HG03342 (cell line): ENCODE data around the gene UNC13C.
A peak's percentile ranks its signal among the peaks of the same experiment; 100 is the strongest.

Experiments
- ATAC-seq: cut with Tn5 transposase; IDR thresholded peaks from one replicate; pipeline ENCODE4 v1.9.1; 2021; ENCODE audit warnings: mild to moderate bottlenecking, moderate library complexity; ENCODE audit not compliant: unreplicated experiment

UNC13C gene

DNA sequence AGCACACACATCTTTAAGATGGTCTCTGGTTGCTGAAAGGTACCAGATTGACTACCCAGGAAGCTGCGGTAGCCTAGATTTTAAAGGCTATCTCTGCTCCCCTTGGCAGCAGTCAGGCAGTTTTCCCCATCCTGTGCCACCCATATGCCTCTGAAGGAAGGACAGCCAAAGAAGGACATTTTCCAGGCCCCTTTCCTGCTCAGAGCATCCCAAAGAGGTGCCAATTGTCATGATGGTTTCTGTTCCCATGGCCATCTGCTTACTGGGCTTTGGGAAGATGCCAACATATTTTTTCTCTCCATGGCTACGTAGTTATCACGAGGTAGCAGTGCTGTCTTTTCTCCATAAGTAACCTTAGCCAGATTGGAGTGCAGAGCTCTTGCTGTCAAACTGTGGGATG, 39.7 kb downstream of the UNC13C start:
- ATAC-seq, result no peak

DNA sequence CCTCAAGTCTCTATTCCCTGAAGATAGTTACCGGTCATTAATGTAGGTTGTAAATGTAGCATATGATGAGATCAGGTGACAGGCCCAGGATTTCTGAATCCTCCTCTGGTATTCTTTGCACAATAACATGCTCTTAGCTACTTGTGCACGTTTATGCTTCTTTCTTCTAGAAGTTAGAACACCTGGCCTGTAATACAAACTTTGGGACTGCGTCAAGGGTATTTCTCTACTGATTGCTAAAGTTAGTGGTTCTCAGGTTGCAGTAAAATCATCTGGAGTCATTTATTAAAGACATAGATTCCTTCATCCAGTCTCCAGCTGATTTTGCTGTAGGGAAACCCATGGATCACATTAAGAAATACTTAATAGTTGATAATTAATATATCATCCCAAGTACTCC, 48.0 kb downstream of the UNC13C start:
- ATAC-seq, result no peak

DNA sequence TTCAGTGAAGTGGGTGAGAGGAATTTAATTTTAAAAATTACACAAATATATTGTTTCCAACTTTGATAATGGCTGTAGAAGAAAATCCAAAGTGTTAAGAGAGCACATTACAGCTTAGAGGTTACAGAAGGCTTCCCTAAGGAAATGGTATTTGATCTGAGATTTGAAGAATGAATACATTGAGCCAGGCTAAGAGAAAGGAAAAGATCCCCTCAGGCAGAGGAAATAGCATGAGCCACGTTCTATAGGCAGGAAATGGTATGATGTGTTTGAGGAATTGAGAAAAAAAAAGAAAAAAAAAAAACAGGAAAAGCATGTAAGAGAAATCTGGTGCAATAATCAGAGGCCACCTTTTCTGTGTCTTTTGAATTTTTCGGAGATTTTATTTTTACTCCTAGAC, 48.6 kb downstream of the UNC13C start:
- ATAC-seq, result no peak

DNA sequence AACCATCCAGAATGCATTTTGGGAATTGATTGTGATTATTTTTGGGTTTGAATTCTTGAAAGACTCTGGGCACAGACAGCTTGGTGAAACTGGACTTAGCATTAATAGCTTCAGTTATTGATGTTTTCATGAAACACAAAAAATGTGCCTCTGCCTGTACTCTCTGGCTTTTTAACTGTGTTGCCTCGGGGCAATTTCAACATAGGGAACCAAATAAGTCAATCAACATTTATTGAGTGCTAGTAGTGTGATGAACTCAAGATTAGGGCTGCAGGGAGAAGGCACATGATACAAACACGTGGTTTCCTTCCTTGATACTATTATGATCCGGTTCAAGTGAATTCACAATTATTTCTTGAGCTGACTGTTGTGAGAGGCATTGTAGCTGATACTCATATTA, 50.8 kb downstream of the UNC13C start:
- ATAC-seq, result no peak

DNA sequence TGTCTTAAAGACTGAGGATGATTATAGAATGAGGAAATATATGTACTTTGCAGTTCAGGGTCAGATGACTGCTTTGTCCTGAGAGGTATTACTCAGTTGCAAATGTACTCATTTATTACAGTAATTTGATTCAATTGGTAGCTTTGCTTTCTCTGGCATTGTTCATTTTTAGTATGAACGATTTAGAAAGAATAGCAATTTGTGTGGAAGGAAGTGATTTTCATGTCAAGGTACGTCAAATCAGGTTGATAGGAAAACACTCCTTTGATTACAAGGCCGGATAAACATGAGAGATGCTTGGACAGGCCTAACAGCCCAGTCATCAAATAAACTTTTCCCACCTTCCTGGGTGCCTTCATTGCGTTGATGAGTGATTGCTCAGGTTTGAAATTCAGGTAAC, 53.8 kb downstream of the UNC13C start:
- no peak for ATAC-seq

DNA sequence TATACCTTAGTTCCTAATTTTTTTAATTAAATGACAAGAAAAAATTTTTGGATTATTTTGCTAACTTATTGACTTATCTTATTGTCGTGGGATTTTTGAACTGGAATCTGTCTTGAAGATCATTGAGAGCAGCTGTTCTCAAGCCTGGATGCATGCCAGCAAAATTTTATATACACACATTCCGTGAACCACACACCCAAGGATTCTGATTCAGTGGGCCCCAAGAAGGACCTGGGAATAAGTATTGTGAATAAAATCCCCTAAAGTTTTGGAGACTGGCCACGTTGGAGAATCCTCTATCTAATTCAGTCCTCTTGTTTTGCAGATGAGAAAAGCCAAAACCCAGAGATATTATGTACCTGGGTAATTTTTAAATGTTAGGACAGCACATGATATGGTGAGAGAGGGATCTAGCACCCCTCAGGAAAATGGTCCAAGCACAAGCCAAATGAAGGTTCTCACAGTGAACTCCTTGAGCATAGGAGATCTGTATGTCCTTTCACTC, 55.2 kb downstream of the UNC13C start:
- no peak for ATAC-seq

DNA sequence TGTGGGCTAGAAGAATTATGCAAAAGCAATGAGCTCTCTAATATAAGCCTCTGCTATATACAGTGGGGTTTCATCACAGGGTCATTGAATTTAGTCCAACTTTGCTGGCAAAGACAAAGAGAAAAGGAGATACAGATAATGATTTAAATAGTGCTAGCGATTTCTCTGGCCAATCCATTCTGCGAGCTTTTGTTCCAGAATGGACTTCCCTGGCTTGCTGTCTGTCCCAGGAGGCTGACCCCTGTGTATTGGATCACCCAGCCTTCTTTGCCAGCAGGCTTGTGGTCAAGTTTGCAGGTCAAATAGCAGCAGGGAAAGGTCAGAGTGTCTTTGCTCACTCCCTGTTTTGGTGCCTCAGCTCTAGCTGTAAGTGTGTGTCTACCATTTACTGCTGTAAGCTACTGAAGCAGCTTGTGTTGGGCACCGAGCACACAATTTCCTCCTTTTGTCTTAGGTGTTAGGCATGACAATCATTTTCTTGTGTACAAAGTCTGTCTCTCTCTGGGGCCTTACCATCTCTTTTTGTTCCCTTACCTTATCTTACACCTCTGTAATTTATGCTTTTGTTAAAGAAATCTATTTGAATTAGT, 55.7 kb downstream of the UNC13C start:
- no peak for ATAC-seq

DNA sequence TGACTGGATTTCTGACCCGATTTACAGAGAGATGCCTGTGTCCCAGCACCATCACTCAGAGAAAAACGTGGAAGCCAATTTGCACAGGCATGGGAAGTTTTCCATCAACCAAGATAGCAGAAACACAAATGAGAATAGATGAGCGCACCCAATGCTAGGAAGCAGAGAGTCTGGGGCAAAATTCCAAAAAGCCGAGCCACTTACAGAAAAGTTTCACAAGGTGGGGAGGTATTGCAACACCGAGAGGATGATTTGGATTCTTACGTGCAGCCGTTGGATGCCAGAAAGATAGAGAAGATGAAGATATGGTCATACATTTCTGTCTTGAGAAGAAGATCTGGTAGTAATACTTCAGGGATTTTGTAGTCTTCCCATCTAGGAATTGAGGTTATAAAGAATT, 57.4 kb downstream of the UNC13C start:
- ATAC-seq, result no peak

DNA sequence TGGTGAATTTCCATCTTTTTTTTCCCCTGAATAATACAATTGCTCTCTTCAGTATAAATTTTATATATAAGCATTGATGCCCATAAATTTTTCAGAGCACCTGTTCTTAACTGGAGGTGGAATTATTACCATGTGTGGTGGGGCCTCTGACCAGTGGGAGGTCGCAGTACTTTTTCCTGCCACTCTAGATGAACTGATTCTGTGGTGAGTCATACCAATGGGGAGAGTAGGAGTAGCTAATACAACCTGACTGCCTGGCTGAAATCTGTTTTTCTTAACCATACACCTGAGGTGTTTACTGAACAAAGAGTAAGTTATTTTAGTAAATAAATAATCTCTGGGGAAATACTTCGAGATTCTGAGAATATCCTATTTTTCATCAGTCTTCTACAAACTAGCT, 67.2 kb downstream of the UNC13C start:
- no peak for ATAC-seq

DNA sequence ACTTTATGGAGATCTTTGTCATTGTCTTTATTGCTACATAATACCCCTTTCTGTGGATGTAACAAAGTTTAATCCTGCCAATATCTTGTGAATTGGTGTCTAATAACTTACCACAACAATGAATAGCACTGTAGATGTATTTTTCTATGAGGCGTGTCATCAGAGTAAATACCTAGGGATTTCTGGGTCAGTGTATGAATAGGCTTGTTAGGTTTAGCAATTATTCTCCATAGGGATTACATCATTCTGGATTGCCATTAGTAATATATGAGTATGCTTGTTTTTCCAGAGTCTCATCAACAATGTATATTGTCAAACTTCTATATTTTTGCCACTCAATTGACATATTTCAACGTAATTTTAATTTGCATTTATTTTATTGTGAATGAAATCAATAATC, 67.9 kb downstream of the UNC13C start:
- no peak for ATAC-seq

DNA sequence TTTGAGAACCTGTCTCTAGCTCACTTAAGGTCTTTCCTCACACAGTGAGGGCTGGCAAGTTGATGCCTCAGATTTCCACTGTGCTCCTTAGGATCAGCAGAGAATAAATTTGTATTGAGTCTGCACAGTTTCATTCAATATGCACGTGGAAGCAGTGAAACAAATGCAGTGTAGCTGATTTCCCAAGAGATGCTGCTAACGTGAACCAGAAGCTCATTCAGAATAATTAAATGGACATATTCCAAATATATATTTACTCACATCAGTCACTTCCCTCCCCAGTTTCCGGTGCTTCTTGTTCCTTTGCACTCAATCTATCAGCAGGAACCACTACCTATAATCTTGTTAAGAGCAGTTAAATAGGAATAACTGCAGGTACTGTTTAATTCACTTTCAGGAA, 86.1 kb downstream of the UNC13C start:
- no peak for ATAC-seq

DNA sequence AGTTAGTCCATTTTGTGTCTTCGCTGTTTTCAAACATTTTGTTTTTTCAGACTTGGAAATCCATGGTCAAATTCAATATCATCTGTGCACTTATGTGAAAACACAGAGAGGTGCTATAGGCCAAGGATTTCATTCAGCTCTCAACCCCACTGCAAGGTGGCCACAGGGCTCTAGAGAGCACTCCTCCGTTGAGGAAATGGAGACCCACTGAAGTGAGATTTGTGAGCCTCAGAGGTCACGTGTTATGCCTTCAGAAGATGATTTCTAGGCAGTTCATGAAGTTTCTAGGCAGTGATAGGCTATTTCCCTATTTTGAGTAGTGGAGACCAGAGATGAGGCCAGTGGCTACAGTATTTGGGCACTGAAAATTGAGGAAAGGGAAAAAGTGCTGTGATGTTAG, 88.2 kb downstream of the UNC13C start:
- no peak for ATAC-seq

DNA sequence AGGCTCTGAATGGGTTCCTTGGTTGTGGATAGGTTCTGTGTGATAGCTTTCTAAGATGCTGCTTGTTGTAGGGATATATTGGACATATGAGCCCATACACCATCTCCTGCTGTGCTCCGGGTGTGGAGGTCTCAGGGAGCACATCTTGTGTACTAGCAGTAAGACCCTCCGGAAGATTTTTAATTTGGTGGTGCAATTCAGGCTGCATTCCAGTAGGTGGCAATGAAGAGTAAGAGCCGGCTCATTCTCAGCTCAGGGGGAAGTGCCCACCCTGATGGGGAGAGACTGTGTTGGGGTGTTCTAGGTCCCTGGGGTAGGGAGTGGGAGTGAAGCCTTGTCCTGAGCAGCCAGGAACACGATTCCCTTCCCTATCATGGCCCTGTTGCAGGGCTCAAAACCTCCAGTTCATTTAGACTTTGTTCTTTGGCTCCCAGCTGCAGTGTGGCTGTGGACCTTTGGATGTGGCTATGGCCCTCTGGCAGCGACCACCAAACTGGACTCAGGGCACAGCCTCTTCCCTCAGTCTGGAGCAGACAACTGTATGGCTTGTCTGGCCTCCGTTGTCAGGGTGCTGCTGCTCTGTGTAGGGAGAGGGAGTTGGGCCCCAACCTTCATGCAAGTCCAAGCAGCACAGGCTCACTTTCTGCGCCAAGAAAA, 104.7 kb downstream of the UNC13C start:
- ATAC-seq, result peak; percentile 58

DNA sequence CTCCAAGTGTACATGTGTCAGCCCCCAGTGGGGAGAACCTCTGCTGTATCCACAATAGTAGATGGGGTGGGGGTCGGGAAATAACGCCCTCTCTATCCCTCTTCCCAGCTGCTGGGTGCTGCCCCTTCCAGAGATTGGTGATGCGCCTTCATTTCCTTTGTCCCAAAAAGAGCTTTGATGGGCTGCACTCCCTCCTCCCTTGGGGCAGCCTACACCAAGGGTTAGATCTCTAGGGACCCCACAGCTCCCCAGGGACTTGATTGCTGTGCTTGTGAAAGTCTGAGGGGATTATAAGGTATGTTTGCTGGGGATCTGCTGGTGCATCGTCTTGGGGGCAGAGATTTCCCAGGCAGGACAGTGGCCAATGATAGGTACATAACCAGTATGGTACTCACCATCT, 105.3 kb downstream of the UNC13C start:
- ATAC-seq, result no peak

DNA sequence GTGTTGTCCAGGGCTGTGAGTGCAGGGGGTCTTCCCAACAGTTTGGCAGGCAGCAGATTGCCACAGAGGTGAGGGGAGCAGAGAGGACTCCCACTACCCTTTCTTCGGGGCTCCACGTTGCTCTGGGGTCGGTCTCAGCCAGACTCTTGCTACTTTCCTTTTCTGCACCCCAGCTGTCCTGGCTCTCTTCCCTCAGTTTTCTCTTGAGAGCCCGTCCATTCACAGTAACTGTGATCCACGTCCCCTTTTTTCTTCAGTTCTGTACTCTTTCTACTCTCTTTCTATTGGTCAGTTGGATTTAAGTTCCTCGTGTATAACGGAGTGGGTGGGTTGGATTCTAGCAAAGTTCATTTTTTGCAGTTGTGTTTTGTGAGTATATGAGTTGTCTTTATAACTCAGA, 105.8 kb downstream of the UNC13C start:
- ATAC-seq, result no peak

DNA sequence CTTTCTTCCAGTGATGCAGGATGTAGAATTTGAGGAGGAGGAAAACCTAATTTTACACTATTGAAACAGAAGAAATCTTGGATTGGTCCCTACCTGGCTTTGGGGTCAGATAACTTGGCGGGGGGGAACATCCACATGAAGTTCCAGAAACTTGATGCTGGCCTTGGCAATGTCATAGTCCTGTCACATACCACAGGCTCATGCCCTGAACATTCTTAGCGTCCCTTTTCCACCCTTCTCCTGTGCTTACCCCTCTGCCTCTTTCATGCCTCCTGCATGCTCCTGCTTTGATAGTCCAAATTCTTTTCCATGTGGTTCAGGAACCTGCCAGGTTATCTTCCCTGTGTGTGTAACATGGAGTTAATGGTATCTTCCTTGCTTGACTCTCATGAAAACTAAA, 110.6 kb downstream of the UNC13C start:
- ATAC-seq, result no peak

DNA sequence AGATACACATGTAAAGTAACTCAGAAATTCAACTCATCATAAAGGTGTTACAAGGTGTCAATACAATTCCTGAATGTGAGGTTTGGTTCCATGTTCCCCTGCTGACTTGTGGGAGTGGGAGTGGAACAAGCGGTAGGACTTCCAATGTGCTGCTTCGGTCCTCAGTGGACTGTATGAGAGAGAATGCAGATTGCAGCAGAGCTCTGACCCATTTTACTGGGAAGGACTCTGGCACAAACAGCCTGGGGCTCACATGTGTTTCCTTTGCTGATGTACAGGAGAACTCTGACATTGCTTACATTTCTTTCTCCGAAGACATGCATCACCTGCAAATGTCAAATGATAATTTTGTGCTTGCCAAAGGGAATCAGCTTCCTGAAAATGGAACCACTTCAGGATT, 111.5 kb downstream of the UNC13C start:
- ATAC-seq, result no peak

DNA sequence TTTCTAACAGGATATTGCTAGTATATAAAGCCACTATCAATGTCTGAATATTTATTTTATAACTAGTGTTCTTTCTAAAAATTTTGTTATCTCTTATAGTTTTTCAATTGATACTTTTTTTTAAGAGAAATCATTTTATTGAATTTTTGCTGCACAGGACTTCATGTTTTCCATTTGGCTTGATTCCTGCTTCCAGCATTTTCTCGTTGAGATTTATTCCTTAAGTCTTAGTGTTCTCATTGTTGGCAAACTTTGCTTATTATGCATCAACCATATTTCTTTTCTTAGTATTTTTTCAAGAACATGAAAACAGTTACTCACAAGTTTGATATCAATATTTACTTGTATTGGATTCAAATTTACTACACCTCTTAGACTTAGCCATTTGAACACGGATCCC, 113.4 kb downstream of the UNC13C start:
- no peak for ATAC-seq

DNA sequence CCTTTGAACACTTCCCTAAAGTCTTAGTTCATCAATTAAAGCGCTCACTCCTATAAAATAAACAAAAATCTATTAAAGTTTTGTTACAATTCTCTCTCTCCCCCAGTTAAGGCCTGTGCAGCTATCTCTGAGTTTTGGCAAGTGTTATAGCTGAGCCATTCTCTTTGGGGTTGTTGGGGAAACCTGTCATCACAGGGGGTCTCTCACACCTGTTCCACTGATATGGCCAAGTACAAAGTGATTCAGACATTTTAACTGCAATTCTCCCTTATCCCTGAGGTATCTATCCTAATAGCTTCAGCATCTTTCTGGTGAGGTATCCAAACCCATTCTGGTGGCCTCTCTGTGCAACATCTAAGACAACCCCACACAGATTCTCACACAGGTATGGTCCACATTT, 116.4 kb downstream of the UNC13C start:
- ATAC-seq, result no peak

DNA sequence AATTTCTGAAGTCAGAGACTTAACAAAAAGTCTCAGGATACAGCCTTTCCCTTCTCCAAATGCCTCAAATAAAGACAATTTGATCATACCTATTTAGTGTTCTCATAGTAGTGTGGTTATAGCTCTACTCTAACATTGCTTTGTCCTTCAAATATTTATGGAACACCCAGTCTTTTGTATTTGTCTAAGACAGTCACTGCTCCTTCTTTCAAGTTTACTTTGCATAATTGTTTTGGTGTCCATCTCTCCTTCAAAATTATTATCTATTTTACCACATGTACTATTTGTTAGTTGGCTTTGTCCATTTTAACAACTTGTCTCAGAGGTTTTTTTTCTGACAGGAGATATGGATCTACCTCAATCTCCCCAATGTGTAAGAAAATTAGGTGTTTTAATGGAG, 118.8 kb downstream of the UNC13C start:
- no peak for ATAC-seq

DNA sequence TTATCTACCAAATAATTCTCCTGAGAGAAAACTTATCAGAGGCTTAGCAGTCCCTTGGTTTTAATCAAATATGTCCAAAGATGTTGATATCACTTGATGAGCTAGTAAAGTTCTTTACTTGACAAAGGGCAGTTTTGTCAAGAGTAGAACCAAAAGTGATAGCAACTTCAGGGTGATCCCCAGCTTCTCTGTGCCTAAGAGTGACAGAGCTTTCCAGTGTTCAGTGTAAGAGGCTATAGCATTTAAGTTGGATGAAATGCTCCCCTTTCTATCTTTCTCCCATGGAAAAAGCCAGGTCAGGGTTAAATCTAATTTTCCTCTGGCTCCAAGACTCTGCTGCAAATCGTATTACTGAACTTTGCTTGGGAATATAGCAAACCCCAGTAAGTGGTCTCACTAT, 120.8 kb downstream of the UNC13C start:
- ATAC-seq, result no peak

DNA sequence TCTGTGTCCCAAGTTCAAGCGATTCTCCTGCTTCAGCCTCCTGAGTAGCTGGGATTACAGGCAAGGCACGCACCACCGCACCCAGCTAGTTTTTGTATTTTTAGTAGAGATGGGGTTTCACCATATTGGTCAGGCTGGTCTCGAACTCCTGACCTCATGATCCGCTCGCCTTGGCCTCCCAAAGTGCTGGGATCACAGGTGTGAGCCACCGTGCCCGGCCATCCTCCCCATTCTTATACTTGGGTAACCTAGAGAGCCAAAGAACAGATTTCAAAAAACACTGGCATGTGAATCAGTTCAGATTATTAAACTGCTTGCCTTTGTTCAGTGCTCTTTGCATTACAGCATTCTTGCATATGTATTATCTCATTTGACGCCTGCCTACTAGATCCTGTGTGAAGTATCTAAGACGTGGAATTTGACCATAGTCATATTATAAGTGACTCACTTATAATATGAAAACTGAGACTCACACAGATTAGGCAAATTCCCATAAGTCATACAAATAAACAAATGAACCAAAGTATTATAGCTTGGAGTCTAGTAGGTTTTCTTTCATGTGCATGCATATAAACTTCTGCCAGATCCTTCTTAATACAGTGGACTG, 123.5 kb downstream of the UNC13C start:
- ATAC-seq, result no peak

DNA sequence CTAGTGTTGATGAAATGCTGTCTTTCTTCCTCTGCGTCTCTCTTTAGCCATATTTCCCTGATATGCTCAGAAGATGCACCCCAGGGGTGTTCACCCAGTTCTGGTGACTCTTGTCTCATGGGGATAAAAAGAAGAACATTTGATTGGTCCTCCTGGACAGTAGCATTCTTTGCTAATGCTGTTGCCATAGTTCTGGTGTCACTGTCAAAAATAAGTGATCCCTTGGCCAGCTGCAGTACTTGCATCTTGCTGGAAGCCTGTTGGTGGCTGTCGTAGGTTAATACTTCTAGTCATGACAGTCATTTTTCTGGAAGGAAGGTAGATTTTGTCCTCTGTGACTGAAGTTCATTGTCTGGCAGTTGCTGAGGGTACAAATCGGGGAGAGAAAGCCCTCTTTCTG, 124.5 kb downstream of the UNC13C start:
- ATAC-seq, result no peak
